Measurements from ENCODE around the gene GPR160.

GPR160 gene

GRCh38 chr3:170050753-170051152, 13.0 kb downstream of the GPR160 start:
- H3K27ac ChIP-seq (ENCODE audit: low read depth, low read length) = no peak overlapping the region
- no peaks in the 10 kb centered on the region for H3K27me3 ChIP-seq (ENCODE audit: insufficient read depth, low read length)
- no peak overlapping the region for H3K4me3 ChIP-seq (ENCODE audit: low read depth, low read length)
- no peaks in the 10 kb centered on the region for H3K36me3 ChIP-seq (ENCODE audit: insufficient read depth, low read length)
- no peak overlapping the region for H2AFZ ChIP-seq (ENCODE audit: low read length, unreplicated experiment)
- H3K79me2 ChIP-seq (ENCODE audit: control insufficient read depth, insufficient read depth, low read length, unreplicated experiment) = no peaks in the 10 kb centered on the region
- peaks cover 18% of the 10 kb centered on the region for H3K4me1 ChIP-seq (ENCODE audit: control insufficient read depth, insufficient read depth, low read length, unreplicated experiment)

- Histone ChIP-seq H2AFZ (ENCODE audit: low read length, unreplicated experiment) (no peak overlapping the region), H3K79me2 (ENCODE audit: control insufficient read depth, insufficient read depth, low read length, unreplicated experiment) (no peaks in the 10 kb centered on the region), H3K36me3 (ENCODE audit: insufficient read depth, low read length) (no peaks in the 10 kb centered on the region), H3K4me3 (ENCODE audit: low read depth, low read length) (no peak overlapping the region), H3K4me1 (ENCODE audit: control insufficient read depth, insufficient read depth, low read length, unreplicated experiment) (peaks cover 13% of the 10 kb centered on the region), H3K27ac (ENCODE audit: low read depth, low read length) (no peak overlapping the region), H3K27me3 (ENCODE audit: insufficient read depth, low read length) (no peaks in the 10 kb centered on the region)
These were observed 14.6 kb downstream of the GPR160 start for GRCh38 chr3:170052398-170052797.

- no peaks in the 10 kb centered on the region for H3K27me3 ChIP-seq (ENCODE audit: insufficient read depth, low read length)
- H3K27ac ChIP-seq (ENCODE audit: low read depth, low read length) = no peak overlapping the region
- no peaks in the 10 kb centered on the region for H3K79me2 ChIP-seq (ENCODE audit: control insufficient read depth, insufficient read depth, low read length, unreplicated experiment)
These were observed 16.4 kb downstream of the GPR160 start for GRCh38 chr3:170054204-170054603.

GRCh38 chr3:170055209-170055608, 17.4 kb downstream of the GPR160 start:
- H3K79me2 ChIP-seq (ENCODE audit: control insufficient read depth, insufficient read depth, low read length, unreplicated experiment) = no peaks in the 10 kb centered on the region
- no peaks in the 10 kb centered on the region for H3K4me1 ChIP-seq (ENCODE audit: control insufficient read depth, insufficient read depth, low read length, unreplicated experiment)
- no peak overlapping the region for H3K4me3 ChIP-seq (ENCODE audit: low read depth, low read length)
- H2AFZ ChIP-seq (ENCODE audit: low read length, unreplicated experiment) = no peak overlapping the region
- H3K27ac ChIP-seq (ENCODE audit: low read depth, low read length) = no peak overlapping the region
- H3K27me3 ChIP-seq (ENCODE audit: insufficient read depth, low read length) = no peaks in the 10 kb centered on the region
- H3K36me3 ChIP-seq (ENCODE audit: insufficient read depth, low read length) = no peaks in the 10 kb centered on the region

More at GRCh38 chr3:170054204-170054603, 16.4 kb downstream of the GPR160 start:
- Histone ChIP-seq H3K36me3 (ENCODE audit: insufficient read depth, low read length) (no peaks in the 10 kb centered on the region), H3K4me3 (ENCODE audit: low read depth, low read length) (no peak overlapping the region), H2AFZ (ENCODE audit: low read length, unreplicated experiment) (no peak overlapping the region), H3K4me1 (ENCODE audit: control insufficient read depth, insufficient read depth, low read length, unreplicated experiment) (peaks cover 8% of the 10 kb centered on the region)

GRCh38 chr3:170056710-170057454, 19.1 kb downstream of the GPR160 start:
- Histone ChIP-seq H3K27me3 (ENCODE audit: insufficient read depth, low read length) (no peaks in the 10 kb centered on the region), H3K27ac (ENCODE audit: low read depth, low read length) (no peak overlapping the region), H3K4me3 (ENCODE audit: low read depth, low read length) (no peak overlapping the region), H3K4me1 (ENCODE audit: control insufficient read depth, insufficient read depth, low read length, unreplicated experiment) (no peaks in the 10 kb centered on the region), H3K36me3 (ENCODE audit: insufficient read depth, low read length) (no peaks in the 10 kb centered on the region), H3K79me2 (ENCODE audit: control insufficient read depth, insufficient read depth, low read length, unreplicated experiment) (no peaks in the 10 kb centered on the region), H2AFZ (ENCODE audit: low read length, unreplicated experiment) (no peak overlapping the region)

- Histone ChIP-seq H2AFZ (ENCODE audit: low read length, unreplicated experiment) (no peak overlapping the region), H3K4me3 (ENCODE audit: low read depth, low read length) (no peak overlapping the region), H3K36me3 (ENCODE audit: insufficient read depth, low read length) (no peaks in the 10 kb centered on the region), H3K4me1 (ENCODE audit: control insufficient read depth, insufficient read depth, low read length, unreplicated experiment) (no peaks in the 10 kb centered on the region), H3K27me3 (ENCODE audit: insufficient read depth, low read length) (no peaks in the 10 kb centered on the region), H3K79me2 (ENCODE audit: control insufficient read depth, insufficient read depth, low read length, unreplicated experiment) (no peaks in the 10 kb centered on the region), H3K27ac (ENCODE audit: low read depth, low read length) (no peak overlapping the region)
These were observed 19.8 kb downstream of the GPR160 start for GRCh38 chr3:170057550-170057949.

GRCh38 chr3:170058127-170058526, 20.3 kb downstream of the GPR160 start:
- Histone ChIP-seq H3K4me1 (ENCODE audit: control insufficient read depth, insufficient read depth, low read length, unreplicated experiment) (no peaks in the 10 kb centered on the region), H3K79me2 (ENCODE audit: control insufficient read depth, insufficient read depth, low read length, unreplicated experiment) (no peaks in the 10 kb centered on the region), H3K27ac (ENCODE audit: low read depth, low read length) (no peak overlapping the region), H3K36me3 (ENCODE audit: insufficient read depth, low read length) (no peaks in the 10 kb centered on the region), H2AFZ (ENCODE audit: low read length, unreplicated experiment) (no peak overlapping the region), H3K4me3 (ENCODE audit: low read depth, low read length) (no peak overlapping the region), H3K27me3 (ENCODE audit: insufficient read depth, low read length) (no peaks in the 10 kb centered on the region)

GRCh38 chr3:170059447-170059846, 21.7 kb downstream of the GPR160 start:
- Histone ChIP-seq H3K79me2 (ENCODE audit: control insufficient read depth, insufficient read depth, low read length, unreplicated experiment) (no peaks in the 10 kb centered on the region), H3K4me3 (ENCODE audit: low read depth, low read length) (no peak overlapping the region), H3K27me3 (ENCODE audit: insufficient read depth, low read length) (no peaks in the 10 kb centered on the region), H3K36me3 (ENCODE audit: insufficient read depth, low read length) (no peaks in the 10 kb centered on the region), H3K27ac (ENCODE audit: low read depth, low read length) (no peak overlapping the region), H3K4me1 (ENCODE audit: control insufficient read depth, insufficient read depth, low read length, unreplicated experiment) (no peaks in the 10 kb centered on the region), H2AFZ (ENCODE audit: low read length, unreplicated experiment) (no peak overlapping the region)

GRCh38 chr3:170062068-170062467, 24.3 kb downstream of the GPR160 start:
- no peak overlapping the region for H2AFZ ChIP-seq (ENCODE audit: low read length, unreplicated experiment)
- no peak overlapping the region for H3K4me3 ChIP-seq (ENCODE audit: low read depth, low read length)
- no peaks in the 10 kb centered on the region for H3K27me3 ChIP-seq (ENCODE audit: insufficient read depth, low read length)
- no peaks in the 10 kb centered on the region for H3K4me1 ChIP-seq (ENCODE audit: control insufficient read depth, insufficient read depth, low read length, unreplicated experiment)
- no peaks in the 10 kb centered on the region for H3K36me3 ChIP-seq (ENCODE audit: insufficient read depth, low read length)
- H3K79me2 ChIP-seq (ENCODE audit: control insufficient read depth, insufficient read depth, low read length, unreplicated experiment) = no peaks in the 10 kb centered on the region
- H3K27ac ChIP-seq (ENCODE audit: low read depth, low read length) = no peak overlapping the region

- H3K4me3 ChIP-seq (ENCODE audit: low read depth, low read length) = no peak overlapping the region
- no peaks in the 10 kb centered on the region for H3K27me3 ChIP-seq (ENCODE audit: insufficient read depth, low read length)
- H3K27ac ChIP-seq (ENCODE audit: low read depth, low read length) = no peak overlapping the region
- no peaks in the 10 kb centered on the region for H3K36me3 ChIP-seq (ENCODE audit: insufficient read depth, low read length)
- no peak overlapping the region for H2AFZ ChIP-seq (ENCODE audit: low read length, unreplicated experiment)
- no peaks in the 10 kb centered on the region for H3K79me2 ChIP-seq (ENCODE audit: control insufficient read depth, insufficient read depth, low read length, unreplicated experiment)
- H3K4me1 ChIP-seq (ENCODE audit: control insufficient read depth, insufficient read depth, low read length, unreplicated experiment) = no peaks in the 10 kb centered on the region
These were observed 25.0 kb downstream of the GPR160 start for GRCh38 chr3:170062769-170063168.

GRCh38 chr3:170063691-170064090, 25.9 kb downstream of the GPR160 start:
- Histone ChIP-seq H3K4me3 (ENCODE audit: low read depth, low read length) (no peak overlapping the region), H3K36me3 (ENCODE audit: insufficient read depth, low read length) (no peaks in the 10 kb centered on the region), H3K79me2 (ENCODE audit: control insufficient read depth, insufficient read depth, low read length, unreplicated experiment) (no peaks in the 10 kb centered on the region), H3K27me3 (ENCODE audit: insufficient read depth, low read length) (no peaks in the 10 kb centered on the region), H2AFZ (ENCODE audit: low read length, unreplicated experiment) (no peak overlapping the region), H3K27ac (ENCODE audit: low read depth, low read length) (no peak overlapping the region), H3K4me1 (ENCODE audit: control insufficient read depth, insufficient read depth, low read length, unreplicated experiment) (no peaks in the 10 kb centered on the region)
